Gastrocnemius medialis (tissue), 4 donors: Measurements from ENCODE around the gene MLLT10. TPM values are rescaled to one million over a fixed set of nuclear protein-coding genes. Genes with fewer than 3 reads are reported as not detected.
A peak's percentile ranks its signal among the peaks of the same experiment; 100 is the strongest.

Source experiments
- ATAC-seq, 2 donors: fragments of 150-250 bp; one replicate each; pipeline ENCODE4 v1.9.1; 2016
- DNase-seq, 2 donors: peaks; one replicate each; pipeline ENCODE4 v3.0.0-alpha.2; 2019
- H3K27ac ChIP-seq, 4 donors: fragments of 200-600 bp; sonication (generic); 1 replicate in 1 of 4; 2 replicates in 3 of 4; pipeline ENCODE4 v1.5.1; 2016 to 2018; ENCODE audit warnings: mild to moderate bottlenecking in 2 of 4, moderate library complexity in 1 of 4
- H3K27me3 ChIP-seq, 3 donors: fragments of 200-600 bp; sonication (generic) in 2 of 3; 1 replicate in 1 of 3; 2 replicates in 2 of 3; pipeline versions ENCODE4 v1.5.1 to v1.6.0; 2016 to 2019; ENCODE audit warnings: mild to moderate bottlenecking in 1 of 3, moderate library complexity in 1 of 3
- H3K36me3 ChIP-seq, 2 donors: fragments of 200-600 bp; sonication (generic) in 1 of 2; one replicate each; pipeline ENCODE4 v1.5.1; 2017 to 2018
- H3K4me1 ChIP-seq, 2 donors: fragments of 200-600 bp; sonication (generic) in 1 of 2; one replicate each; pipeline ENCODE4 v1.5.1; 2016 to 2017; ENCODE audit warnings: mild to moderate bottlenecking in 2 of 2
- H3K4me3 ChIP-seq, 4 donors: fragments of 200-600 bp; sonication (generic) in 3 of 4; 1 replicate in 1 of 4; 2 replicates in 3 of 4; pipeline ENCODE4 v1.5.1; 2016 to 2019; ENCODE audit warnings: mild to moderate bottlenecking in 2 of 4
- H3K9me3 ChIP-seq, 3 donors: fragments of 200-600 bp; sonication (generic) in 2 of 3; 1 replicate in 1 of 3; 2 replicates in 2 of 3; pipeline ENCODE4 v1.5.1; 2016 to 2019
- POLR2A ChIP-seq, 2 donors: fragments of 450-650 bp; IDR thresholded peaks; one replicate each; pipeline ENCODE4 v1.6.1; 2017; ENCODE audit warnings: antibody characterized with exemption in 2 of 2, mild to moderate bottlenecking in 2 of 2, moderate library complexity in 2 of 2
- in situ Hi-C, 4 donors: fragments of 200-750 bp; cut with MboI; loops; one replicate each; pipeline versions ENCODE4 v1.15.0 to v1.8.0; 2017; ENCODE audit warnings: low sequenced_read_pairs in 4 of 4
- intact Hi-C: fragments of 100-400 bp; cut with DNase I; formaldehyde crosslinking; loops from one replicate; pipeline ENCODE4 v1.15.1; 2023; ENCODE audit warnings: low total_unique reads
- total RNA-seq, 4 donors: library from RNA; depleted of rRNA; stranded (reverse); fragments of >200 nt; gene quantifications; one replicate each; pipeline versions ENCODE4 v1.1.0 to v1.2.3, GENCODE V29; 2016
- TF ChIP-seq, protein P1 (sequence below), 5 experiments: fragments of 450-650 bp in 3 of 5; fragments of 200-600 bp in 2 of 5; sonication (generic) in 2 of 5; IDR thresholded peaks in 4 of 5; conservative IDR thresholded peaks in 1 of 5; 1 replicate in 4 of 5; 2 replicates in 1 of 5; pipeline ENCODE4 v1.5.1; 2016 to 2019; ENCODE audit warnings: antibody characterized with exemption in 5 of 5, mild to moderate bottlenecking in 3 of 5, moderate library complexity in 3 of 5

The MLLT10 gene
- total RNA-seq, 4 donors from 2014 or later: 13.6 to 26.6 (median 21.6) TPM

DNA sequence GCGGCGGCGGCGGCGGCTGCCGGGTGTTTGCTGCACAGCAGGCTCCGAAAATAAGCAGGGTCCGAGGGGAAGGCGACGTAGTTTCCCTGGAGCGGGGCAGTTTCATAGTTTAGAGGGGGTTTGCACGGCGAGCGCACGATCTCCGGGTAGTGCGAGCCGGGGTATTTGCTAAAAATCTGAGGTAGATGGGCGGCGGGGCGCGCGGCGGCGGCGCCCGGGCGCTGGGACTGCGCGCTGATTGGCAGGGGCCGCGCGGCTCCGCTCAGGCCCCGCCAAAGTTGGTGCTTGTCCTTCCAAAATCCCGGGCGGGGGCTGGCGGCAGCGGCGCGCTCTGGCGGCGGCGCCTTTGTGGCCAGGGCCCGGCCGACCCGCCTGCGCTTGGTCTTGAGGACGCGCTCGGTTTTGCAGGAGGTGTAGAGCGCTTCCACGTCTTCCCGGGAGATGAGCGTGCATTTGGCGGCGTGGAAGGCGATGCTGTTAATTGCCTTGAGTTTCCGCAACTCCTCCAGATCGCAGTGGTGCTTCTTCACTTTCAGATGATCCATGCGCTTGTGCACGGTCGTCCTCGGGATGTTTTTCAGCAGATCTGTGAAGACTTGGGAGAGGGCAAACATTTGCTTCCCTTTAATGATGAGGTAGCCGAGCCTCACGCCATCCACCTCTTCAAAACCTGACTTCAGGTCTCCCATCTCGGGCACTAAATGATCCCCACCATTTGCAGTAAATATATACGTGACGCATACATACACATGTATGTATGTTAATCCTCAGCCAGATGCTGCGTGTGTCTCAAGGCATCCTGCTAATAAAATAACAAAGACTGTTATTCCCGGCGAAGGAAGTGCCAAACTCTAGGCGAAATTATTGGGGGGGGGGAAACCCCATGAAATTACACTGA lies 16.6 kb upstream of the MLLT10 start:
- peak in 1 of 2 donors; percentile 60 for DNase-seq
- in situ Hi-C loops (loop anchor here in 1 of 4 donors (25.0 kb wide), 1 partner anchor 795 kb away; the partner anchor contains the start of genes BMI1 and COMMD3), intact Hi-C loops (loop anchor here (2.0 kb wide), 2 partner anchors 15 to 21 kb away; no protein-coding TSS in a partner anchor)
- H3K36me3 ChIP-seq: no peaks in the 10 kb centered on the region
- peaks cover 38 to 42% of the 10 kb centered on the region in 2 donors for H3K4me1 ChIP-seq
- H3K9me3 ChIP-seq: no peaks in the 10 kb centered on the region
- peaks cover 0 to 4% (median 0%) of the 10 kb centered on the region in 3 donors for H3K27me3 ChIP-seq
- peak overlapping the region; percentile 61 to 72 (median 64) for H3K4me3 ChIP-seq
- peak overlapping the region; percentile 68 to 98 (median 81) for H3K27ac ChIP-seq
- ATAC-seq: peak; percentile 67 to 69
- TF ChIP-seq, protein P1, sequence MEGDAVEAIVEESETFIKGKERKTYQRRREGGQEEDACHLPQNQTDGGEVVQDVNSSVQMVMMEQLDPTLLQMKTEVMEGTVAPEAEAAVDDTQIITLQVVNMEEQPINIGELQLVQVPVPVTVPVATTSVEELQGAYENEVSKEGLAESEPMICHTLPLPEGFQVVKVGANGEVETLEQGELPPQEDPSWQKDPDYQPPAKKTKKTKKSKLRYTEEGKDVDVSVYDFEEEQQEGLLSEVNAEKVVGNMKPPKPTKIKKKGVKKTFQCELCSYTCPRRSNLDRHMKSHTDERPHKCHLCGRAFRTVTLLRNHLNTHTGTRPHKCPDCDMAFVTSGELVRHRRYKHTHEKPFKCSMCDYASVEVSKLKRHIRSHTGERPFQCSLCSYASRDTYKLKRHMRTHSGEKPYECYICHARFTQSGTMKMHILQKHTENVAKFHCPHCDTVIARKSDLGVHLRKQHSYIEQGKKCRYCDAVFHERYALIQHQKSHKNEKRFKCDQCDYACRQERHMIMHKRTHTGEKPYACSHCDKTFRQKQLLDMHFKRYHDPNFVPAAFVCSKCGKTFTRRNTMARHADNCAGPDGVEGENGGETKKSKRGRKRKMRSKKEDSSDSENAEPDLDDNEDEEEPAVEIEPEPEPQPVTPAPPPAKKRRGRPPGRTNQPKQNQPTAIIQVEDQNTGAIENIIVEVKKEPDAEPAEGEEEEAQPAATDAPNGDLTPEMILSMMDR (IDR thresholded peaks at IDR 0.05 in 4 of 5, conservative IDR thresholded peaks at IDR 0.05 in 1 of 5): peak in 1 of 5 experiments; percentile 17
- no peak for TF ChIP-seq POLR2A (IDR thresholded peaks at IDR 0.05)

DNA sequence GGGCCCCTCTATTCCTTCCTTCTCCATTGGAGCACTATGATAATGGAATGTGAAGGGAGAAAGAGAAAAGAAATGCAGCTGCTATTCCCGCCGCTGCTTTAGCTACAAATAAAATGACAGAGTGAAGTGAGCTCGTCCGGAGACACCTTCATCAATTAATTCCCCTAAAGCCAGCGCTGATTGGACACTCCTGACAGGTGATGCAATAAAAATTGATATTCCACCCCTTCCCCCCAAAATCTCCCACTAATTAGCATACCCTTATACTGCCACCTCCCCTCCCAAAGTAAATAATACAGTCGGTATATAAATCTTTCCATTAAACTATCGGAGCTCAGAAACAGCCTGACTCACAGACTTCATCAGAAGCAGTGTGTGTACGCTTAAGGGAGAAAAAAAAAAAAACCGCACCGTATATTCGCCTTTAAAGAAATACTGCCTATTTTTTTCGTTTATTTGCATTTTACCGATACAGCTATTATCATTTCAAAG lies 15.8 kb upstream of the MLLT10 start:
- peak overlapping the region; percentile 61 to 72 (median 64) for H3K4me3 ChIP-seq
- DNase-seq: no peak
- H3K9me3 ChIP-seq: no peaks in the 10 kb centered on the region
- ATAC-seq: no peak
- H3K4me1 ChIP-seq: peaks cover 44 to 45% of the 10 kb centered on the region in 2 donors
- no peaks in the 10 kb centered on the region for H3K36me3 ChIP-seq
- intact Hi-C loops: loop anchor here (2.0 kb wide), 1 partner anchor 15 kb away; no protein-coding TSS in a partner anchor
- H3K27ac ChIP-seq: peak overlapping the region; percentile 68 to 98 (median 81)
- no peak for TF ChIP-seq POLR2A (IDR thresholded peaks at IDR 0.05)
- TF ChIP-seq, protein P1 (IDR thresholded peaks at IDR 0.05 in 4 of 5, conservative IDR thresholded peaks at IDR 0.05 in 1 of 5): no peak
- in situ Hi-C loops: loop anchor here in 1 of 4 donors (25.0 kb wide), 1 partner anchor 794 kb away; the partner anchor contains the start of genes BMI1 and COMMD3
- peaks cover 0 to 2% (median 0%) of the 10 kb centered on the region in 3 donors for H3K27me3 ChIP-seq

DNA sequence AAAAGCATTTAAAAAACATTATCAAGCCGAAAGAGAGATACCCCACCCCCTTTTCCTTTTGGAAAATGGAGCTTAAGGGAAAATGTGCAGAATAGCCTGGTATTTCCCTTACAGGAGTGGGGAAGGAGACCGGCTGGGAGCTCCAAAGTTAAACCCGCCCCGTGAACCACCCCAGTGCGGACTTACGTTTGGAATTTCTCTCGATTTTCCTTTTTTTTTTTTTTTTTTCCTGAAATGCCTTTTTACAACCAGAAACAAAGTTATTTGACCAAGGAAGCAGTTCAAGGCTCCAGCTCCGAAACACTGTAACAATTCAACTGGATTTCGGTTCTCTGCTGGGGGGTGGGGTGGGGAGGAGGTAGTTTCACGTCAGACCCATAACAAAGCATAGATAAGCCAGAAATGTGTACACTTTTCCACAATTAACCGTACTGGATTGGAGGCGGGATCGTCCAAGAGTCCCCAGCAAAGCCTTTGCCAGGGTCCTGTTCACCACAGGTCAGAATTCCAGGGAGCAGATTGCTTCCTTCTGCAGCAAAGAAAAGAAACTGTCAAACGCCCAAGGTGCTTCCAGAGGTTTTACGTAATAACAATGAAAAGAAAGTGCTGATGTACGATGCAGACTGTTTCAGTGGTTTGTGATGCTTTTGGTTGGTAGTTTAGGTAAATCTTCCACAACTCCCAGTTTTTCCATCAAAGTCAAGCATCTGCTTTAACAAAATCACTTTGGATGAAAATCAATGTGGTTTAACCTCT lies 15.2 kb upstream of the MLLT10 start:
- intact Hi-C loops: loop anchor here (2.0 kb wide), 1 partner anchor 14 kb away; no protein-coding TSS in a partner anchor
- DNase-seq (no peak), ATAC-seq (no peak)
- Histone ChIP-seq H3K36me3 (no peaks in the 10 kb centered on the region), H3K27me3 (no peaks in the 10 kb centered on the region), H3K9me3 (no peaks in the 10 kb centered on the region), H3K4me1 (peaks cover 46 to 50% of the 10 kb centered on the region in 2 donors), H3K27ac (peak overlapping the region; percentile 68 to 98 (median 81)), H3K4me3 (peak overlapping the region; percentile 61 to 72 (median 64))
- in situ Hi-C loops: loop anchor here in 1 of 4 donors (25.0 kb wide), 1 partner anchor 793 kb away; the partner anchor contains the start of genes BMI1 and COMMD3
- no peak for TF ChIP-seq POLR2A (IDR thresholded peaks at IDR 0.05)
- TF ChIP-seq, protein P1 (IDR thresholded peaks at IDR 0.05 in 4 of 5, conservative IDR thresholded peaks at IDR 0.05 in 1 of 5): no peak

DNA sequence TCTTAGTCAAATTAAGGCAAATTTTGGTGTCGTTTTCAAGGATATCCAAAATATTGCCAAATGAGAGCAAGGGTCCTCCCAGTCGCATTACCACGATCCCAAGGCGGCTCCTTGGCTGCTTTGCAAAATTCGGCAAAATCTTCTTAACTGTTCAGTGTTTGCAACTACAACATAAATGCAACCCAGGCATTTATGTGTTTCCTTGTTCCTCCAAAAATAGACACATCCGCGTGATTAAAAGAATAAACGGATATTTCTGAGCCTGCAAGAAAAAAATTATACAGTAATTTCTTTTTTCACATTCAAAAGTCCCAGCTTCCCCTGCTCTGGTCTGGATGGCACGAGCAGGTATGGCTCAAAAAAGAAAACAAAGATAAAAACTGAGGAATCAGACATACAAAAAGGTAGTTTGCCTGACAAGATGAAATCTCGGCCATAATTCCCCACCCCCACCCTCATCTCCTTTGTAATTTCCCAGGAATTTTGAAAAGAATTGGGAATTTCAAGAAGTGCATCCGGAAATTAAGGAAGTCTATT lies 14.6 kb upstream of the MLLT10 start:
- no peaks in the 10 kb centered on the region for H3K36me3 ChIP-seq
- H3K27me3 ChIP-seq: no peaks in the 10 kb centered on the region
- intact Hi-C loops (loop anchor here (2.0 kb wide), 1 partner anchor 13 kb away; no protein-coding TSS in a partner anchor), in situ Hi-C loops (loop anchor here in 1 of 4 donors (25.0 kb wide), 1 partner anchor 793 kb away; the partner anchor contains the start of genes BMI1 and COMMD3)
- peaks cover 46 to 56% of the 10 kb centered on the region in 2 donors for H3K4me1 ChIP-seq
- ATAC-seq: no peak
- no peak for TF ChIP-seq POLR2A (IDR thresholded peaks at IDR 0.05)
- TF ChIP-seq, protein P1 (IDR thresholded peaks at IDR 0.05 in 4 of 5, conservative IDR thresholded peaks at IDR 0.05 in 1 of 5): no peak
- peak overlapping the region; percentile 61 to 72 (median 64) for H3K4me3 ChIP-seq
- H3K9me3 ChIP-seq: no peaks in the 10 kb centered on the region
- H3K27ac ChIP-seq: peak overlapping the region; percentile 68 to 98 (median 81)
- no peak for DNase-seq
